NT2/D1 (cell line): ENCODE results near the gene CTPS2.

ENCODE experiments used
- SUZ12 ChIP-seq: IDR thresholded peaks from 2 replicates; pipeline ENCODE4 v1.6.1; 2011; ENCODE audit not compliant: insufficient read length, insufficient read depth; ENCODE audit errors: extremely low read depth
- YY1 ChIP-seq: IDR thresholded peaks from 2 replicates; pipeline ENCODE4 v1.6.1; 2011; ENCODE audit not compliant: insufficient read length, insufficient read depth

- TF ChIP-seq YY1 = no peak
- no peak for TF ChIP-seq SUZ12
Measured at GRCh38 chrX:16671005-16671404, 41.5 kb downstream of the CTPS2 start.
